SKM-1 (cell line): Measurements from ENCODE around the gene PPP2R2C.

Experiments used
- DNase-seq: peaks from one replicate; lab custom pipeline; 2025; ENCODE audit not compliant: unreplicated experiment; lab: John Stamatoyannopoulos, UW

The PPP2R2C gene

DNA sequence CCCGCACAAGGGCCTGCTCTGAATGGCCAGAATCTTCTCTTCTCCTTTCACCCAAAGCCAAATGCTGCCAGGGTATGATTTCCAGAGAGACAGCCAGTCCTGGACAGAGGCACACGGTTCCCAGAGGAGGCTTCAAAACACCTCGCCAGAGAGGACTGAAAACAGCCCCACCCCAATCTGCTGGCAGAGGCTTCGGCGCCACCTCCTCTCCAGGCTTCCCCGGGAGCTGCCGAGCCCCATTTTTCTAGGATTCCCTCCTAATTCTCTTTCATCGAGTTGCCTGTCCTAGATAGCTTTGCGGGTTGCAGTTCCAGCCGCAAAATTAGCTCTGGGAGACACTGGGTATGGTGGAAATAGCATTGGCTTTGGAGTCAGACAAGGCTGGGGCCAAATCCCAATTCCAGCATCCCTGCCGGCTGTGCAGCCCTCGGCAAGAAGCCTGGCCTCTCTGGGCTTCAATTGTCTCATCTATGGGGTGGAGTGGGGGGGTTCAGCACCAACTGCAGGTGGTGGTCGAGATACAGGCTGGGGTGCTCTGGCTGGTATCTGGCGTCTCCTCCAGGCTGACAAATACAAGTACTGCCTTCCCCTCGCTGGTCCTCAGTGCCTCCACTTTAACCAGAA, 22.6 kb downstream of the PPP2R2C start:
- no peak for DNase-seq

DNA sequence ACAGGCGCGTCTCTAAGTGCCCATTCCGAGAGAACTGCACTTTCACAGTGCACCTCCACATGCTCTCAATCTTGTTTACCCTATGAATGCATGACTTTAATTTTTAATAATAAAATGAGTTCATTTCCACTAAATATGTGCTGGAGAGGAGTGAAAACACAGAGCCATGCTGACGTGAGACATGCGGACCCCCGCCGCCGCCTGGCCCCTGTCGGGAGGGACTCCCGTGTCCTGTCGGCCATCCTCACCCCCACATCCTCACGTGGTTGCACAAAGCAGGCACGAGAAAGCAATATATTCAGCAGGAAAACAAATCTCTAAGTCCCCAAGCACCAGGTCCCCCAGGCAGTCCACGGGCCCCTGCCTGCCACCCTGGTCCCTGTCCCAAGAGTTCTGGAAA, 23.1 kb downstream of the PPP2R2C start:
- no peak for DNase-seq

DNA sequence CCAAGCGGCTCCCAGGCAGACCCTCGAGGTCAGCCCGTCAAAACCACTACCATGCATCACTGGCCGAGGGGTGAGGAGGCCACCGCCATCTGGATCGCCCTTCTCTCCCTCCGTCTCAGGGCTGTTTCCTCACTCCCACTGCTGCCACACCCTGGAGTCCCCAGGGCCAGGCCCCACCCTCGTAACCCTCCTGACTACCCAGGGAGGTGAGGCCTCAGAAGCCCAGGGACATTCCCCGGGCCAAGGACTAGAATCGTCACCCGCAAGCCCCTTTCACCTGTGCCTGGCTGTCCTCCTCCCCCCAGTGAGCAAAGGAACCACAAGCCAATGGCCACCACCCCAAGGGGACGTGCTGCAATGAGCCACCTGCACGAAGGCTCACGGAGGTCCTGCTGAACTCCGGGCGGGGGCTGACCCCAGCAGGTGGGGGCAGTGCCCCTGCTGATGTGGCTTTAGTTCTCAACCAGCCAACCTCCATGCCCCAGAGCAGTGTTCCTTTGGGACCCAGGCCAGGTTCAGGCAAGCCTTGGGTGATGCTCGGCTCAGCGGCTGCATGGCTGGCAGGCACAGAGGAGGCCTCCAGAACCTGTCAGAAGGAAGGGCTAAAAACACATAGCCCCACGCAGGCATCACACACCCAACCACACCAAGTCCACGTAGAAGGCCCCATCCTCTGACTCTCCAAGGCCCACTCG, 23.8 kb downstream of the PPP2R2C start:
- DNase-seq = no peak

DNA sequence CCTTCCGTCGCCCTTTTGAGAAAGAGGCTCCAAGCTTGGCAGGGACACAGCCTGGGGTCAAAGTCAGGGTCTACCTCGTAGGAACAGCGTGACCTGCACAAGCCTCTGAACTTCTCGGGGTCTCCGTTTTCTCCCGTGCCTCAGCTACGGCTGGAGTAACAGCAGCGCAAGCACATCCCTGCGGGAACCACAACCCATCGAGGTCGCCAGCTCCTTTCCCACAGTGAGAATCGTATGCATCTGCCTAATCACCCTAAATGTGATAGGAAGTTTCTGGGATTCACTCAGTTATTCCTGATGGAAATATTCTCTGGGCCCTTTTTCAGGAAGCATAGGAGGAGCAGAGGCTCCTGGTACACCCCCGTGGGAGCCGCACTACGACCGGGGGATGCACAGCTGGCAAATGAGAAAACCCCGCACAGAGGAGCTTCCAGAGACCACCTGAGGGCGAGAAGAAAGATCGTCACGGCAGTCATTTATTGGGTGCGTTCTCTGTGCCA, 24.7 kb downstream of the PPP2R2C start:
- DNase-seq = no peak

DNA sequence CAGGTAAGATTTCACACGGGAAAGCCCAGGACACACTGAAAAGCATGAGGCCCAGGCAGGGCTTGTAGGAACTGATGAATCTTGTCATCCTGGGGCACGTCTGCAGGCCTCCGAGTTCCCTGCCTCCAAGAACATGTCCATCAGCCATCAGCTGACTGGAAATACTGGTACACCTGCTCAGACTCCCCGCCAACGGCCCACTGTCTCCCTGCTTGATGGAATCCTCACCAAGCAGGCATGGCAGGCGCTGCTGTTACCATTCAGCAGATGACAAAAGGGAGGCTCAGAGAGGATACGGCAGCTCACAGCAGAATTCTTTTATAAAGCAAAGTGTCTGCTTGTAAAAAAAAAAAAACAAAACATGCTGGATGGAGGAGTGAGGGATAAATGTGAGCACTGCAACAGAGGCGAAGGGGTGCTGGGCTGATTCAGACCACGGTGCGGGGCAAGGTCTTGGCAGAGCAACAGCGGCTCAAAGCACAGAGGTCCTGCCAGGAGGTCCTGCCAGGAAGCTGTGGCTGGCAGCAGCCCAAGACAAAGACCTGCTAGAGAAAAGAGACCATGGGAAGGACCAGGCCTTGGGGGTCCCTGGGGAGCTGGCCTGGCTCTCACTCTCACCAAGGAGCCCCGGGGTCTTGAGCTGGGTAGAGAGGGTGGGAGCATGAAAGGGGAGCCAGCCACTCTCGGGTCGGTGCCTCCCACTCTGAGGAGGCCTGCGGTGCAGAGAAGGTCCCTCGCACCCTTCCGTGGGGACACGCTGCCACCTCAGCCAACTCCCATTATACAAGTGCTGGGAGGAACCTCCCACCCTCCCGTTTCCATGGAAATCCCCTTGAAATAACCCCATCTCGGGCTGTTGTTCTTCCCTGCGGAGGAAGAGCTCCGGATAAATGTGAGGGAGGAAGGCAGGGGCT, 25.6 kb downstream of the PPP2R2C start:
- no peak for DNase-seq

DNA sequence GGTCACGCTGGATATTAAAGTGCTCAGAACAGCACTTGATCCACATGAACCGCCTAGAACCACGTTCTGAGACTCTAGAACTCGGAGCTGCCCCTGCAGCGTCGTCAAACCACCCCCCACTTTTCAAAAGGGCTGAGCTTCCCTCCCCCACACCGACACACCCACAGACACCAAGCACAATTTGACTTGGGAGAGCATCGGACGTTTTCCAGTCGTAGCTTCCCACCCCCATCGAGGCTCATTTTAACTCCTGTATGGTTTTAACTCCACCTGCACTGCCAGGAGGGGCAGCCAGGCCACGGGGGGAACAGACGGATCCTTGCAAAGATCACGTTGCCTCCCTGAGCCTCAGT, 26.3 kb downstream of the PPP2R2C start:
- no peak for DNase-seq

DNA sequence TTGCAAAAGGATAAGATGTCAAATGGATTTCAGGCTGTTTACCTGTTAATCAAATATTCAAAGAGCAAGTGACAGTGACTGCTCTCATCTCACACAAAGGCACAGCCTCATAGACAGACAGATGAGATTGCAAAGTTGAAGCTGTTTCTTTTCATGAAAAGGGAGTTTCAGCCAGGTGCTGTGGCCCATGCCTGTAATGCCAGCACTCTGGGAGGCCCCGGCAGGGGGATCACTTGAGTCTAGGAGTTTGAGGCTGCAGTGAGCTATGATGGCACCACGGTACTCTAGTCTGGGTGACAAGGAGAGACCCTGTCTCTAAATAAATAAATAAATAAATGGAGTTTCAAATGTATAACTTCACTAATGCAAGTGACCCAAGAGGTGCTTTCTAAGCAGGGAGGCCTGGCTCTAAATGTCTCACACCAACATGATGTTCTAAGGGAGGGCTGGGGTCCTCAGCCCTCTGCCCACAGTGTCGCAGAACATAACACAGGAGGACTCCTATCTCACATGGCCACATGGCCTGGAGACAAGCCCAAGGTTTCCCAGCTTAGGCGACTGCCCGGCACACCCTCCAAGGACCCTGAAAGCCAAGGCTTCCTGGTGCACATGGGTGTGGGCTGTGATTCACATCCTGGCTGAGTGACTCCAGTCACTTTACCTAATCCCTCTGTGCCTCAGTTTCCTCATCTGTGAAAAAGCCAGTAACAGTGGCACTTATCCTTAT, 26.8 kb downstream of the PPP2R2C start:
- no peak for DNase-seq

DNA sequence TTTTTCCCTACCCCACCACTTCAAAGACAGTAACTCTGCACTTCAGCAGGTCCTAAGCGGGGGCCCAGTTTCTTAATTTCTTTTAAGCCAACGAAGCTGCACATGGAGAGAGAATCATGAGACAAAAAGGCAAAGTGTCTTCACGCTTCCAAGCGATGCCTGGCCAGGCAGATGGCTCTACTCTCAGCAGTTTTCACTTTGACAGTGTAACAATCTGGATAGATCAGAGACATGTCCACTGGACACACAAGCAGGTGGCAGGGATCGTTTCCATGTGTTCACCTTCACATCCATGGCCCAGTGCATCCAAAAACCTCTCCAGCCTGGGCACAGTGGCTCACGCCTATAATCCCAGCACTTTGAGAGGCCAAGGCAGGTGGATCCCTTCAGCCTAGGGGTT, 27.8 kb downstream of the PPP2R2C start:
- DNase-seq = no peak

DNA sequence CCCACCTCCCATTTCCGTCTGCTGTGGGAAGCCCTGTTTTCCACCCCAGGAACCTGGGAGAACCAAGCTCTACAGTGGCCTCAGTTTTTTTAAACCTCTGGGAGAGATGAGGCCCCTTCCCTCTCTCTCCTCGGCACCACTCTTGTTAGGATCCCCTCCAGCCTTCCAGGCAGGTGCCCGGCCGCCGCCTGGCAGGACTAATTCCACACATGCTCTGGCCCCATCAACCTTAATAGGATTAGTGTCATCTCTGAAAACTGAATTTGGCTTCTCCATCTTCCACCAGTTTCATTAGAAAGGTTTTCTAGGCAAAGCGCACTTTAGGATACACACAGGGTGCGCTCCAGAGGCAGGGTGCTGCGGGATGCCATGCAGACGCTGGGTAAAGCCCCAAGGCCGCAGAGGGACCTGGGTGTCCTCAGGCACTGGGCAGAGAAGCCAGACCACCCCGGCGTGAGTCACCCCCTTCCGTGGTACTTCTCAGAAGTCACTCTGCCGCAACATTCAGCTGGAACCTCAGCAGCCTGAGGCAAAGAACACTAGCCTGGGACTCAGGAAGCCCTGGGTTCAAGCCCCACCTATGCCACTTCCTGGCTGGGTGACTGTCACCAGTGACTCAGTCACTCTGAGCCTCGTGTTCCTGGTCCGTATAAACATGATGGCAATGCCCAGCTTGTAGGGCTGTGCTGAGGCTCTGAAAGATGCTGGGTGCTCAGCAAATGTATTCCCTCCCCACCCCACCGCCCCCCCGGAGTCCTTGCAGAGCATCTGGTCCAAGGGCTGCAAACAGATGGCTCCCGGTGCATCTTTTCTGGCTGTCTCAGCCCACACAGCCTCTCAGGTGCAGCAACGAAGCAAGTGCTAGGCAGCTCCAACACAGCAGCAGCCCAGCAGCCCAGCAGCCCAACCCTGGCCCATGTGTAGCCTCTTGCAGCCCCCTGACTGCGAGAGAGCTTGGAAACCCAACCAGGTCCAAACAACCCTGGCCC, 29.1 kb downstream of the PPP2R2C start:
- DNase-seq = no peak

DNA sequence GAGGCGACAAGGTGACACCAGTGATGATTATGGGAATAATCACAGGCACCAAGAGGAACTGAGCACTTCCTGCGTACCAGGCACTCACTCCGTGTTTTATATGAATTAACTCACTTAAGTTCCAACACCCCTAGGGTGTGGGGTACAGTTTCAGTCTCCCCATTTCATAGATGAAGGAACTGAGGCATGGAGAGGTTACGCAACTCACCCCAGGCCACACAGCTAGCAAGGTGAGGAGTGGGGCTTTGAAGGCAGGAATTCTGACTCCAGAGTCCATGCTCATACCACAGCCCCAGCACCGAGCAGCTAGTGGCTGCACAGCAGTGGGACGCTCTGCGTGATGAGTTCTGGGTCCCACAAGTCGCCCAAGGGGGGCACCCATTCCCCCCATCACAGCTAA, 29.9 kb downstream of the PPP2R2C start:
- no peak for DNase-seq

DNA sequence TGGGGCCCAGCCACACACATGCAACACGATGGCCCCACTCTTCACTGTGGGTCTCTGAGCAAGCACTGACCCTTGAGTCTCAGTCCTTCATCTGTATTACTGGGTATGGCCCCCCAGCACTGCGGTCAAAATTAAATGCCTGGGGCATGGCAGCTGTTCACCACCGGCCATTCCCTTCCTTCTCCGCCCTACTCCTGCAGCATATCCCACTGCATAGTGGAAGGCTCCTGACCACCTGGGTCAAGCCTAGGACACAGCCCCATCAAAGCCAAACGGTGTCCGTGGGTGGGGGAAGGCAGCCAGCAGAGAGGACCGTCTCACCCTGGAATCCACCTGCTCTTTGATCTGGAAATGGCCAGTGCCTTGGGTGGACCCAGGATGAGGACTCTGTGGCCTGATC, 30.7 kb downstream of the PPP2R2C start:
- DNase-seq = no peak

DNA sequence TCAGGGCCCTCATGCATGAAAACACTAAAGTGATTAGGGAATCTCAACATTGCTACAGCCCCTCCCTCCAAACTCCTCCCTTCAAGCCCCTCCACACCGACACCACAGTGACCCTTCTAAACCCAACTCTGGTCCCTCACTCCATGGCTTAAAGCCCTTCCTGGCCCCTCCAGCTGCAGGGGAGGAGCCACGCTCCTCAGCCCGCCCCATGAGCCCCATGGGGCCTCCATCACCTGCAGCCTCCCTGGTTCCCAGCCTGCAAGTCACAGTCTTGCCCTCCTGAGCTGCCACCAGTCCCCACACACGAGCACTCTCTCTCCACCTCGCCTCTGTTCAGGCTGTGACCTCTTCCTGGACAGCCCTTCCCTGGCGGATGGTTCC, 31.2 kb downstream of the PPP2R2C start:
- DNase-seq = no peak

DNA sequence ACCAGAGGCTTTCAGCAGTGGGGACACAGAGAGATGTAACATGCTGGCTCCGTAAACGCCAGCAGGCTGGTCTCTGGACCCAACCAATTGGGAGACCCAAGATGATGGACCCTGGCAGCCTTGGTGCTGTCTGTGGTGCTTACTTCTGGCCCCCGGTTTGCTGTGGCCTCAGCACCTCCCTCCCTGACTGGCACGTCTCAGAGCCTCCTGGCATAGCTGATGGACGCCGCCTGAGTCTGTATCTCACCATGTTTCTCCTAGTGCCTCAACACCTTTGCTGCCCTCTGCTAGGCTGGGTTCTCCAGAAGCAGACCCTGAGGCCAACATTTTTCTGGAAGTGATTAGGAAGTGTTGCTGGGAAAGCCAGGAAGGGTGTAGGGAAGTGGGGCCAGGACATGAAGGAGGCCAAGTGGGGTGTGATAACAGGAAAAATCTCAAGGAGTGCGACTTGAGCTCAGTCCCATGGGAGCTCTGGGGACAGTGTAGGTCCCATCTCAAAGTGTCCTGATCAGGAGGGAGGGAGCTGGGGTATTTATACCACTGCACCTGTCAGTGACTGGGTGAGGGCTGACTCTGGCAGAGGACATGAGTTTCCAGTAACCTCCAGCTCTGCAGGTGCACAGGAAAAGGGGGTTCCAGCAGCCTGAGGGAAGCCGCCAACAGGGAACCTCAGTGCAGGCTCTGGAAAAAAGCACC, 31.8 kb downstream of the PPP2R2C start:
- DNase-seq = no peak

DNA sequence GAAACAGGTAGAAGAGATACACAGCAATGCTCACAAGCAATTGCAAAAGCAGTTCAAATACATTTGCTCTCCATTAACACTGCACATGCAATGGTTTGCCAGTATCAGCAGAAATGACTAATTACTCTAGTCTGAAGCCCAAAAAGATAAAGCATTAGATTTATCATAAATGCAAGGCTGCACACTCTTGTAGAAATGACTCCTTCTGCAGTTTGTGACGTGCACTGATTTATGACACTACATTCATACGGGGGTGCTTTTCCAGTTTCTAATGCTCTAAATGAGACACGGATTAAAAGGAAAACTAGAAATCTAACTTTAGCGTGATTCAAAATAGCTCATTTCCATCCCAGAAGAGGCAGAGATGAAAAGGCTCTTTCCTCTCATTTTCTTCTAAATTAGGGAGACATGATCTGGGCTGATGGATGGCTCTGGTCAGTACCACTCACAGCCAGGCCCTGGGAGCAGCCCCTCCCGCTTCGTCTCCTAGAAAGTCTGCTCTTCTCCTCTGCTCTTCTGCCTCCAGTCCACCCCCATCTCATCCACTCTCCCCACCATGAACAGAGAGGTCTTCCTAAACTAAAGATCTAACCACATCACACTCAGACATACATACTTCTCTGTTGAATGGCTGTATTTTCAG, 33.2 kb downstream of the PPP2R2C start:
- DNase-seq = no peak

DNA sequence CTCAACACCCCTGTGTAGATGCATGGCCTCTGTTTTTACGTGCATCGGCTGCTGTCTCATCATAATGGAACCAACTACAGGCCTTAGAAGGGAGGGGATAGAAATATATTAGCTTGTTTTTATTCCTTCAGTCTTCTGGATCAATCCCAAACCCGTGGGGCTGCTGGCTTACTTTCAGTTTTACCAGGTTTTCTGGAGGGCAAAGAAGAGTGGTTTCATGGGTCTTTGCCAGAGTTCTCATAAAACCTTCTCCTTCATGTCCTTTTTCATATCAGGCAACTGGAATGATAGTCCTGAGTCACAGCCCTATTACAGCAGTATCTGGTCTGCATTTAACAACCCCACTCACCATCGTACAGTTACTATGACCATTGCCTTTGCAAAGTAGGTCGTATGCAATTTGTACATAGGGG, 34.6 kb downstream of the PPP2R2C start:
- DNase-seq = no peak

DNA sequence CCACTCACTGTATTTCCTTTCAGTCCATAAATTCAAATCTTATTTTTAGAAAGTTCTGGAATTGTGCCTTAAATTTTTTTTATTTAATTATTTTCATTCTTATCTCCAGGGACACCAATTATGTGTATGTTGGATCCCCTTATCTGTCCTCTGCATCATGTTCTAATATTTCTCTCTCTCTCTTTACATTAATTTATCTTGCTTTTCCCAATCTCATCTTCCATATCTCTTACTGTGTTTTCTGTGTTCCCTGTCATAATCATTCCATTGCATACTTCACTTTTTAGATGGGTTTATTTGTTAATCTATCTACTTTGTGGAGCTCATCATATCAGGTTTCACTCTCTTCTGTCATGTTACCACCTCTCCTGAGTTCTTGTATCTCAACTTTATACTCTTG, 37.4 kb downstream of the PPP2R2C start:
- DNase-seq = no peak

DNA sequence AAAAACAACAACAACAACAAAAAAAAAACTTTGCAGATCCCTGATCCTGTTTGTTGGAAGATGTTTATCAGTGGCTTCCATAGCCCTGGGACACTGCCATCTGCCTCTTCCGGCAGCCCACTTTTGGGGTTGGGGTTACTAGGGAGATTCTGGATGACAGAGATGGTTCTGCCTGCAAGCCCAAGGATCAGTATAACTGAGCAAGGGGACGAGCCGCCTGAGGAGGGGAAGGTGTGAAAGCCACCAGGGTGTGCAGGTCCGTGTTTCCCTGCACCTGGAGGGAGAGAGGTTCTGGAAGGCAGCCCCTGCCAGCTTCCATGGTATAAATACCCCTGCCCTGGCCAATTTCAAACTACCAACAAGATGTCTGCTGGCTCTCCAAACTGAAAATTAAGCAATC, 41.5 kb downstream of the PPP2R2C start:
- DNase-seq = no peak

DNA sequence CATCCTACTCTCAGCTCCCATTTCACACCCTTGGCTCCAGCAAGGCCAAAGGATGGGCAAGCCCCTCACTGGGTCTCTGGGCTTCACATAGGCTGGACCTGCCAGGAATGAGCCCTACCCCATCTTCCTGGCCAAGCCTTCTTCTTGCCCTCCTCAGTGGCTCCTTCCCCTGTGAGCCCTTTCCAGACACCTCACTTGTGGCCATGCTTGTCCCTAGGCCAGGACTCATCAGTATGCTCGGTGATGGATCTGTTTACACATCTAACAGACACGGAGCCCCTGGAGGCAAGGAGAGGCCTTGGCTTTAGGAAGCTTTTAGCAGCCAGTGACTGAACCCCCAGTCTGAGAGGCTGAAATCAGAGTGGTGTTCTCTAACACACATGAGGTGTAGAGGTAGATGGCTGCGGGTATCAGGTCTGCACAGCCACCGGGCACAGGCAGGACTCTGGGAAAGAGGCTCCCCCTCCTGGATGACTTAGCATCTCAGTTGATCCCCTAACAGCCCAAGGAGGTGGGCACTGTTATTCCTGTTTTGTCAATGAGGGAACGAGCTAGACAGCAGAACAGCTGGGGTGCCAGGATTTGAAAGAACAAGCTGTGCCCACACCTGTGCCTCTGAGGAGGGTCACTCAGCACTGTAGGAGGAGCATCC, 44.8 kb downstream of the PPP2R2C start:
- no peak for DNase-seq
